Right atrium auricular region (tissue), 2 donors: ENCODE data around the gene CCP110. TPM values are rescaled to one million over a fixed set of nuclear protein-coding genes. Genes with fewer than 3 reads are reported as not detected.
A peak's percentile ranks its signal among the peaks of the same experiment; 100 is the strongest.

Experiments
- DNase-seq: peaks from one replicate; pipeline ENCODE4 v3.0.0-alpha.2; 2019; ENCODE audit warnings: low spot score
- H3K27ac ChIP-seq, 2 donors: fragments of 200-600 bp; sonication (generic); 1 replicate in 1 of 2; 2 replicates in 1 of 2; pipeline ENCODE4 v1.5.1; 2016 to 2019
- H3K27me3 ChIP-seq, 2 donors: fragments of 200-600 bp; sonication (generic); one replicate each; pipeline versions ENCODE4 v1.5.1 to v1.6.0; 2017 to 2019
- H3K36me3 ChIP-seq: fragments of 200-600 bp; sonication (generic); one replicate; pipeline ENCODE4 v1.5.1; 2016
- H3K4me1 ChIP-seq, 2 donors: fragments of 200-600 bp; sonication (generic); one replicate each; pipeline versions ENCODE4 v1.5.1 to v1.6.0; 2017 to 2019
- H3K4me3 ChIP-seq, 2 donors: fragments of 200-600 bp; sonication (generic); 1 replicate in 1 of 2; 2 replicates in 1 of 2; pipeline ENCODE4 v1.5.1; 2017 to 2019; ENCODE audit warnings: mild to moderate bottlenecking in 1 of 2, moderate library complexity in 1 of 2
- H3K9me3 ChIP-seq, 2 donors: fragments of 200-600 bp; sonication (generic); one replicate each; pipeline ENCODE4 v1.5.1; 2019
- CTCF ChIP-seq, 2 donors: fragments of 200-600 bp; sonication (generic); IDR thresholded peaks; one replicate each; pipeline ENCODE4 v1.5.1; 2019; ENCODE audit warnings: antibody characterized with exemption in 2 of 2
- total RNA-seq, 2 donors: library from RNA; depleted of rRNA; stranded (reverse); fragments of >200 nt; gene quantifications; one replicate each; pipeline ENCODE4 v1.1.0, GENCODE V29; 2016

CCP110 gene
- total RNA-seq, 2 donors from 2014 or later, result 6.0 to 6.8 TPM

- H3K4me3 ChIP-seq, result peak overlapping the region; percentile 97 to 98
- no peak for DNase-seq
- H3K36me3 ChIP-seq, result peaks cover 10% of the 10 kb centered on the region
- TF ChIP-seq CTCF (IDR thresholded peaks at IDR 0.05), result no peak
- H3K27ac ChIP-seq, result peak overlapping the region; percentile 52 to 79
- H3K4me1 ChIP-seq, result peaks cover 0 to 37% of the 10 kb centered on the region in 2 donors
- H3K27me3 ChIP-seq, result no peaks in the 10 kb centered on the region
- H3K9me3 ChIP-seq, result no peaks in the 10 kb centered on the region
Observed at GRCh38 chr16:19524356-19524615, 544 bp downstream of the CCP110 start.

GRCh38 chr16:19524616-19525384, 1.1 kb downstream of the CCP110 start:
- peak overlapping the region; percentile 52 to 79 for H3K27ac ChIP-seq

GRCh38 chr16:19525385-19525723, 1.6 kb downstream of the CCP110 start:
- H3K27me3 ChIP-seq, result no peaks in the 10 kb centered on the region
- H3K4me1 ChIP-seq, result peaks cover 0 to 28% of the 10 kb centered on the region in 2 donors
- H3K27ac ChIP-seq, result no peak overlapping the region
- no peaks in the 10 kb centered on the region for H3K9me3 ChIP-seq
- DNase-seq, result no peak
- peaks cover 10% of the 10 kb centered on the region for H3K36me3 ChIP-seq
- peak overlapping the region in 1 of 2 donors; percentile 98 for H3K4me3 ChIP-seq
- TF ChIP-seq CTCF (IDR thresholded peaks at IDR 0.05), result no peak

More at GRCh38 chr16:19524616-19525384, 1.1 kb downstream of the CCP110 start:
- Histone ChIP-seq H3K36me3 (peaks cover 10% of the 10 kb centered on the region), H3K27me3 (no peaks in the 10 kb centered on the region), H3K4me1 (peaks cover 0 to 33% of the 10 kb centered on the region in 2 donors), H3K9me3 (no peaks in the 10 kb centered on the region), H3K4me3 (peak overlapping the region; percentile 97 to 98)
- TF ChIP-seq CTCF (IDR thresholded peaks at IDR 0.05), result no peak
- DNase-seq, result no peak

- Histone ChIP-seq H3K27ac (no peak overlapping the region), H3K36me3 (peaks cover 10% of the 10 kb centered on the region), H3K4me1 (peaks cover 0 to 16% of the 10 kb centered on the region in 2 donors), H3K9me3 (no peaks in the 10 kb centered on the region), H3K27me3 (no peaks in the 10 kb centered on the region), H3K4me3 (no peak overlapping the region)
- no peak for TF ChIP-seq CTCF (IDR thresholded peaks at IDR 0.05)
- DNase-seq, result no peak
Observed at GRCh38 chr16:19527161-19527560, 3.4 kb downstream of the CCP110 start.

- no peak for TF ChIP-seq CTCF (IDR thresholded peaks at IDR 0.05)
- no peaks in the 10 kb centered on the region for H3K9me3 ChIP-seq
- H3K4me3 ChIP-seq, result no peak overlapping the region
- DNase-seq, result no peak
- no peak overlapping the region for H3K27ac ChIP-seq
- H3K4me1 ChIP-seq, result peaks cover 0 to 10% of the 10 kb centered on the region in 2 donors
- peaks cover 18% of the 10 kb centered on the region for H3K36me3 ChIP-seq
- no peaks in the 10 kb centered on the region for H3K27me3 ChIP-seq
Observed at GRCh38 chr16:19528666-19529065, 4.9 kb downstream of the CCP110 start.

GRCh38 chr16:19532601-19533000, 8.9 kb downstream of the CCP110 start:
- peaks cover 18% of the 10 kb centered on the region for H3K36me3 ChIP-seq

More at GRCh38 chr16:19532601-19533000, 8.9 kb downstream of the CCP110 start:
- H3K9me3 ChIP-seq, result no peaks in the 10 kb centered on the region
- H3K4me3 ChIP-seq, result no peak overlapping the region
- H3K4me1 ChIP-seq, result no peaks in the 10 kb centered on the region
- no peaks in the 10 kb centered on the region for H3K27me3 ChIP-seq
- H3K27ac ChIP-seq, result no peak overlapping the region
- no peak for TF ChIP-seq CTCF (IDR thresholded peaks at IDR 0.05)
- DNase-seq, result no peak
